Skin of body (tissue), 2 donors: ENCODE measurements around the gene STOX2. TPM values are rescaled to one million over a fixed set of nuclear protein-coding genes. Genes with fewer than 3 reads are reported as not detected.
"Not testable (repeated sequence)": the region's sequence is repeated elsewhere in the genome, so short reads cannot be mapped to it uniquely, and the experiment has no call there.

Experiments
- DNase-seq: peaks from one replicate; lab custom pipeline; 2025; lab: John Stamatoyannopoulos, UW
- total RNA-seq: library from RNA; depleted of rRNA; stranded (reverse); fragments of >200 nt; gene quantifications from one replicate; pipeline ENCODE4 v1.2.3, GENCODE V29; 2014

STOX2 gene
- total RNA-seq, 1 donor from 2014 or later: 11.8 TPM

DNA sequence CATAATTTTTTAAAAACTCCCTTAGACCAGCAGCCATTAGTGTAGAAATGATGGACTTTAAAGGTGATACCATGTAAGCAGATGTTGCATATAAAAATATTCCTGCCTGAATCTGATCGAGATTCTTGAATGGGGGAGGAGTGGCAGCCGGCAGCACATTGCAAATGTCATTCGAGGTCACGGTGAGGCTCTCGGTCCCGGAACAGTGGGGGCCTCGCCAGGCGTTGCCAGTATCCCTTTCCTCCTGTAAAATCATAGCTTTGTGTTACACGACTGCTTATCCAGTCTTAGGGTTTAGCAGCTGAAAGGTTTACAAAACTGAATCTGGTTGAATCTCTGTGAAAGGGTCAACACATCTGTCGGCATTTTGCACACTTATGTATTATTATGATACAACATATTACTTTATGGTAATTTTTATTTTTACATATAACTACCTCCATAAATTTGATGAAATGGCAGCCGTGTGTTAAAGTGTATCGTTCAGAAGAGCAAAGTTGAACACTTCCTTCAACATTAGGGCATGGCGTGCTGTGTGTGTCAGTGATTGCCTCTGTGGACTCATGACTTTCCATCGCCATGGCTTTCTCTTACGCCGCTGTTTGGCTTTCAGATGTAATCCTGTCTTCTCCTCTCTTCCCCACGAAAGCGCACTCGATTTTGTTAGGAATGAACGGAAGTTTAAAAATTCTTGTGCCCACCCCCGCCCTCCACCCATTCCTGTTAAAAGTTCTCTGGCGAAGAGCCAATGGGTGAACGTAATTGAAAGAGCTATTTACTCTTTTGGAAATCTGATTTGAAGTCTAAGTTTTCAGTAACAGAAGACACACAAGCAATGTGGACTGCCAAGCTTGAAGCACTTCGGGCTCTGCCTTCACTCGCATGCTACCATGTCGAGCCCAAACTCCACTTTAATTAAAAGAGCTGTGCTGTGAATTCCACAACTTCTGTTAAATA, 114.8 kb downstream of the STOX2 start:
- peak; percentile 14 for DNase-seq

DNA sequence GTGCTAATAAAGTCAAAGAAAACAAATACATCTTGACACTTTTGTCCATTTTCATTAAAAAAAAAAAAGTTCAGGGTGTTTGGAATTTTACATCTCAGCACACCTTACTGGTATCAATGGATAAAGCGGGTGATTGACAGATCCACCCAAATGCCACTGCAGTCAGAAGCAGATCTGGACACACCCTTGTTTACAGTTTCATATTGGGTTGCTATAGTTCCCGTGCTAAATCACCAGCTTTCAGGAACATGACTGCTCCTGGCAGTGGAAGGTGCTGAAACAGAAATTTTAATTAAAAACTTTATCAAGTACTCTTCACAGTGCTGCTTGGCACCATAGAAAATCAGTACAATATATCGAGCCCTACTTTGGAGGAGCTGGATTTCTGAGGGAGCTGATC, 116.3 kb downstream of the STOX2 start:
- peak; percentile 35 for DNase-seq

DNA sequence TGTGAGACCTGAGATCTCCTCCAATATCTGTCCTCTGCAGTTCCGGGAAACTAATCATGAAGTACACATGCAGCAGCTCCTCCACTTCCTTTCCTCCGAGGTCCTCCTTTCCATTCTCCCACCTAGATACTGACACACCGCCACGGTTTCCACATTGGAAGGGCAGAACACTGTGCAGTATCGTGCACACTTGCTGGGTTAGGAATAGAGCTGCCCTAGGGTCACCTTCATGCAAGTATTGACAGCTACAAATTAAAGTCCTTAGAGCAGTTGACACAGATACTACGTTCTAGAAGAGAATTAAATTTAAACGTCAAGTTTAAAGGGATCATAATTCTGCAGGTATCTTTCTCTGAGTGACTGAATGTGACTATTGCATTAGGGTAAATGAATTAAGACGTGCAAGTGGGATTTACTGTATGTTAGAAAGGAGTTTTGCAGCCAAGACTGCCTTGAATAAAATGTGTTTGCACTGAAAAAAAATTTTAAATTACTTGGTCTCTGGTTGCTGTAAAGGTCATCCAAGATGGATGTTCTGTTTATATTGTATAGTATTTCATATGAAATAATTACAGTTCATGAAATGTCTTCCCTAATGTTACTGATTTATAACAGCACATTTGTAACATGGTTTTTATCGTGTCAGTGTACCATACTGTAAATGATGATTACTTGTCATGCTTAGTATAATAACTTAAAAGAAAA, 117.7 kb downstream of the STOX2 start:
- no peak for DNase-seq

DNA sequence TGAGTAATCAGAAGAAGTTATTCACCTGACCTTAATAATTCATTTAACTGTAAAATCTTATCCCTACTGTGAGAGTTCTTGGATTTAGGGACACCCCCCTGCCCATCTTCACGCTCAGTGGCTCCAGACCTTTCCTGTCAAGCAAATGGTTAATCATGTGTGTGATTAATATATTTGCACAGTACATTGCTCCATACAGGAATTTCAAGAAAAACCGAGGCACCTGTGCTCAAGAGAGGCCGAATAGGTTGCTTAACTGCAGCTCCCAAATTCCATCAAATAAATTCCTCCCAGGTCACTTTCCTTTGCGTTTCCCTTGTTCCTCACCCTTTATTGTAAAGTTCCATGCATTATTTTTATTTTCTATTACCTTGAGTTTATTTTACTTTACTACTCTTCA, 119.5 kb downstream of the STOX2 start:
- DNase-seq: no peak

DNA sequence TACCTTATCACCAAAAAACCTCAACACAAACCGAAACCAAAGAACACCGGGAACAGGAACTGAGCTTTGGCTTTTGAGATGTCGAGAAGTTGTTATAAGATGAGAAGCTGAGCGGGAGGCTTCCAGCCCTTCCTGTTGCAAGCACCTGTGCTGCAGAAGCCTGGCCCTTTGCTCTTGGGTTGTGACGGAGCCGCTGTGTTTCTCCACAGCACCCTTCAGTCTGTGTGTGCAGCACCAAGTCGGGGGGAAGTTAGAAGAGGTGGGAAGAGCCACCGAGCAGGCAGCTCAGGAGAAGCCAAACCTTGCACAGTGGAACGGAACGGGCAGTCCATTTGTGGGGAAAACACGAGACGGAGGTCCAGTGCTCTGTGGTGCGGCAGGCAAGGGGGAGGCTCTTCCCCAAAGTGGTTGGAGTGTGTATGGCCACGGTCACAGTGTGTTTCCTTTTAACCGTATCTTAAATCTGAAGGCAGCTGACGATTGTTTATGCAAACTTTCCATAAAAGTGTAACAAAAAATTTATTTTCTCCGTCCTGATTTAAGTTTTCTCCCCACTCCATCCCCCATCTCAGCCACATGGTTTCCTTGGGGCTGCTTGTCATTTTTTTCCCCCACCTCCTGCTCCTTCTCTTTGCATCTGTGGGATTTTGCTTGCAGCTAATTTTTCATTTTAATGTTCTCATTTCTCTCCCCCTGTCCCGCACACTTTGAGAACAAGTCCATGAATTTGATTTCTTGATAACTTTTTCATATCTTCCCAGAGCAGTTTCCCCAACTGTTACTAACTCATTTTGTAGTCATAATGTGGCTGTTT, 123.7 kb downstream of the STOX2 start:
- no peak for DNase-seq

DNA sequence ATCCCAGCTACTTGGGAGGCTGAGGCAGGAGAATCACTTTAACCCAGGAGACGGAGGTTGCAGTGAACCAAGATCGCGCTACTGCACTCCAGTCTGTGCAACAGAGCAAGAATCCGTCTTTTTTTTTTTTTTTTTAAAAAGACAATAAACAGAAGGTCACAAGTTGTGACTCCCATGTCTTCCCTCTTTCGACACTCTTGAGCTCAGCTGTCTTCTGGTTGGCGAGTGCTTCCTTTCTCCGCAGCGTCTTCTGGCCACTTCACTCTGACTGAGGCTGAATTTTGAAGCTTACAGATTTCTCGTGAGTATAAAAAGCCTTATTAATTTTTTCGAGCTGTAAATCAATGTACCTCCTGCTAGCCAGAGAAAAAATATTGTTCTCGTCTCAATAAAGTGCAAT, 124.9 kb downstream of the STOX2 start:
- DNase-seq: no peak

DNA sequence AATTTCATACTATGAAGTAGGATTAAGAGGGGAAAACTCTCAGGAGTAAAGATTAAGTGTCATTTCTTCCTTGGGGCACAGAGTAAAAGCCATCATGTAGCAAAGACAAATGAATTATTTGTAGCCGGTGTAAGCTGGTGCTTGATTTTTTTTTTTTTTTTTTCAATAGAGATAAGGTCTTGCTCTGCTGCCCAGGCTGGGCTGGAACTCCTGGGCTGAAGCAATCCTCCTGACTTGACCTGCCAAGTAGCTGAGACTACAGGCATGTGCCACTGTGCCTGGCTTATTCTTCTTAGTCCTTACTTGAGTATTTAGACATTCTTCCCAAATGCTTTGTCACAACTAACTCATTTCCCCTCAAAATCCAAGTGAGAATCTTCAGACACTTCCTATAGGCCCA, 125.7 kb downstream of the STOX2 start:
- no peak for DNase-seq

DNA sequence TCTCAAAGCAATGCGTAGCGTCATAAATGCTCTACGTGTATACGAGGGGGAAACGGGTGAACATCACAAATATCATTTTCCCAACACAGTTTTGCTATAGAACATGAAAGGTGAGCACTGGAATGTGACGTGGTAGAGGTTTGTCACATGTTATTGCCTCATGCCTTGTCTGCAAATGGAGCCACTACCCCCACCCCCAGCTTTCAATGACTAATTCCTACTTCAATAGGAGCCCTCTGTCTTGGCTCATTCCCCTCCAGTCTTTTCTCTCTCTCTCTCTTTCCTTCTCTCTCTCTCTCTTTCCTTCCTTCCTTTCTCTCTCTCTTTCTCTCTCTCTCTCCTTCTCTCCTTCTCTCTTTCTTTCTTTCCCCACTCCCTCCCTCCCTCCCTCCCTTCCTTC, 127.0 kb downstream of the STOX2 start:
- DNase-seq: no peak

DNA sequence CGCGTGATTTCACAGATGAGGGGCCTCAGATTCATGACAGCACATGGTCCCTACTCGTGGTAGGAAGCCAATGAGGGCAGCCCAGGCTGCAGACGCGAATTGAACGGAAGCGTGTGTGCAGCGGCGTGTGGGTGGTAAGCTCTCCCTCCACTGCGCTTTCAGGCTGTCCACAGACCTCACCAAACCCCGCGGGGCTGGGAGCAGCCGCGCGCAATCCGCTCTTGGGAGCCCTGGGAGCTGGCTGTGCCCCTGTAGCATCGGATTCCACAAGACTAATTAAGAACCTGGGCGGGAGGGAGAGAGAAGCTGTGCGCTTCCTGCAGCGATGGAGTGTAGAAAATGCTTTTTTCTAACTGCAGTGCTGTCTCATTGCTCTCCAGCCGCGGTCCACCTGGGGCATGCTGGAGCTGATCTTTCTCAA, 134.9 kb downstream of the STOX2 start:
- DNase-seq: peak; percentile 50

DNA sequence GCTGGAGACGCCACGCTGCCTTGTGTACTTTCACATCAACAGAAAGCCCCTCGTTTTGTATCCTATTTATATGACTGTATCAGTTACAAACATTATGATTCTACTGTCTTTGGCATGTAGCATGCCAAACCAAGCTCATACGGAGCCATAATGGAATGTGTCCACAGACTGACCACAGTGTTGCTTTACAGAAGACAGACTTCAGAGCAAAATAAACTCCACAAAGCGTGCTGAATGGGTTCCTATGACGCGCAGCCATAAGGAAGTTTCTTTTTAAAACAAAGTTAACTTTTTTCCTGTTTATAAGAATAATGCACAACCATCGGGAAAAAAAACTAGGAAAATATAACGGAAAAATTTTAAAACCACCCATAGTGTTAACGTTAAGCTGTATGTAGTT, 136.0 kb downstream of the STOX2 start:
- no peak for DNase-seq

DNA sequence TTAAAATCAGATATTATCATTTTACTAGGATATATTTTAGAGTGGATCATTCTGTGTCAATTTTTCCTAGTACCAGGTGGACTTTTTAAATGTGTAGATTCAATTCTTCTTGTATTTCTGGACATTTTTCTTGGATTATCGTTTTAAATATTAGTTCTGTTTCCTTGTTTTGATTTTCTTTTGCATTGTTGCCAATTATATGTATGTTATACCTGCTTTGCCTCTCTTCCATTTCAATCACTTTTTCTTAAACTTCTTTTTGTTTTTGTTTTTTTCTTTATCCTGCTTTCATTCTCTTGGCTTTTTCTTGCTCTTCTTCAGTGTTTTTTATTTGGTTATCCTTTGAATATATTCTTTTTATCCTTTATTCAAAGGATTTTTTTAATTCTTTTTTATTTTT, 141.0 kb downstream of the STOX2 start:
- DNase-seq: no peak

DNA sequence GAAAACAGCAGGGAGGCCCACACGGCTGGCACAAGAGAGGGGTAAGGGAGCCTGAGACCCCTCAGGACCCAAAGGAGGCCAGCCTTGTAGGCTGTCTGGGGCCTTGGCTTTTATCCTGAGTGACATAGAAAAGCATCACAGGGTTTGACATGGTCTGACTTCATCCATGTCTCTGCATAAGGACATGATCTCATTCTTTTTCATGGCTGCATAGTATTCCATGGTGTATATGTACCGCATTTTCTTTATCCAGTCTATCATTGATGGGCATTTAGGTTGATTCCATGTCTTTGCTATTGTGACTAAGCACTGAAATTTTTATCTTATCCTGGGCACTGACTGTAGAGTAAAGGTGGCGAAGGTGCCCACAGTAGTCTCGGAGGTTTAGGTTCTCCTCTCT, 146.2 kb downstream of the STOX2 start:
- not testable (repeated sequence) for DNase-seq

DNA sequence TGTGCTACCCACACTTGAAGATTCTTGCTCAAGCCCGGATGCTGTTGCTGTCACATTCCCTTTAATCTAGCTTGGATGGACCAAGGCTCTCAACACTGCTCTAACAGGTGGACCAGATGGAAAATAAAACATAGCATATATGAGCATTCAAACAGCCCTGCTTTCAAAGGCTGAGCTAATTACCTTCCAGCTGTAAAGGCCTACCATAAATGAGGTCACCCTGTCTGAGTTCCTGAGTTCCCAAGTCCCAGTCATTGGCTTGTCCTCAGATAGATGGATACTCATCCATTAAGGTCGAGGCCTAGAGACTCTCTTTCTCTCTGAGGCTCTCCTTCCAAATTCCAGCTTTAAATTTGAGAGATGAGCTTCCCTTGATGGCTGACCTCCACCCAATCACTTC, 147.5 kb downstream of the STOX2 start:
- DNase-seq: no peak

DNA sequence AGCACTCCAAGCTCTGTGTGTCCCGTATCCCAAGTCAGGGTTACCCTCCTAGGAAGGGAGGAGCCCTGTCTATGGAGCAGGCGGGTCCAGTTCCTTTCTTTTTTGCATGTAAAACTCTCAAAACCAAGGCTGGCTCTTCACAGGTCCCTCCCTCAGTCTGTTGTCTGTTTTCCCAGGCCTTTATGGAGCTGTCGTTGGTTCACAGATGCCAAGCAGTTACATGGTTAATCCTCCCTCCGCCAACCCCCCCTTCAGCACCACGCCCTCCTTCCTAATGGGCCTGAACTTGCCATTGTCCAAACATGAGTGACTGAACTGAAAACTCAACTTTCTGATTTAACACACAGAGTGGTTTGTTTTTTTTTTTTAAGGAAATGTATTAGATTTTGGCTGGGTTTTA, 148.3 kb downstream of the STOX2 start:
- DNase-seq: no peak

DNA sequence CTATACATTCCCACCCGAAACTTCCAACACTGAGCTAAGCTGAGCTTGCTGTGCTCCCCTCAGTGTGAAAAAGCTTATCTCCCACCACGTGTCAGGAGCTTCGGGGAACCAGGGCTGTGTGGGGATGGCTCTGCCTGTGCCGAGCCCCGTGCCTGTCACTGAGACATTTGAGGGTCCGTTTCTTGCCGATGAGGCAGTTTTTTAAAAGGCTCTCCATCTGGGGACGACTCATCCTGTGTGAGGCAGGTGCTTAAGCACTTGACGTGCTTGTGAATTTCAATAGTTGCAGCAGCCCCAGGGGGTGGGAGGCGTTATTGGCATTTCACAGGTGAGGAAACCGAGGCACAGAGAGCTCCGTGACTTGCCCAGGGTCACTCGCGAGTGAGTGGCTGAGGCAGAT, 151.8 kb downstream of the STOX2 start:
- DNase-seq: no peak

DNA sequence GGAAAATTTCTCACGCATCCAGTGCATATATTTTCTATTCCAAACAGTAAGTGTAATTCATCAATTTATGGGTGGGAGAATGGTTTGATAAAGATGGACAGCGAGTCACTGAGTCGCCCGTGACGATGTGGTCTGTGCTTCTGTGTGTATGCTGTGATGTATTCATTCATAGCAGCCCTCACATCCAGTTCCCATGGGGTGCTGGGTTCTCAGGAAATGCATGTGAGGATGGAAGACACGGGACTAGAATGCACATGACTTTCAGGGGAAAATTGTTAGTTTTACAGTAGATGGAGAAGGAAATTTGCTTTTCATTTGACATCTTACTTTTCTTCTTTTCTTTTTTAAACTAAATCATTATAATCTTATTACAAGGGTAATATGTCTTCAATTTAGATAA, 152.9 kb downstream of the STOX2 start:
- no peak for DNase-seq

DNA sequence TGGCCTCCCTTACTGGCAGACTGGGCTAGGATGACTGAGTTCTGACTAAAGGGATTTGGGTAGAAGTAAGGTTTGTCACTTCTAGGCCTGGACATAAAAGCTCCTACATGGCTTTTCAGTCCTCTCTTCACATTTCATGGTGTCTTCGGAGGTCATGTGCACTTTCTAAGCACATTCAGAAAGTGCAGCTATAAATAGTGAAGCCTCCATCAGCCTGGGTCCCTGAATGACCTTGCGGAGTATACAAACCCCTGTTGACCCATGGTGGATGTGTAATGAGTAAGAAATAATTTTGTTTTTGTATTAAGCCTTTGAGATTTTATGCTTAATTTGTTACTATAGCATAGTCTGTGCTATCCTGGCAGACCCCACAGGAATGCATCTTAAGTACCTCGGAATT, 154.0 kb downstream of the STOX2 start:
- no peak for DNase-seq

DNA sequence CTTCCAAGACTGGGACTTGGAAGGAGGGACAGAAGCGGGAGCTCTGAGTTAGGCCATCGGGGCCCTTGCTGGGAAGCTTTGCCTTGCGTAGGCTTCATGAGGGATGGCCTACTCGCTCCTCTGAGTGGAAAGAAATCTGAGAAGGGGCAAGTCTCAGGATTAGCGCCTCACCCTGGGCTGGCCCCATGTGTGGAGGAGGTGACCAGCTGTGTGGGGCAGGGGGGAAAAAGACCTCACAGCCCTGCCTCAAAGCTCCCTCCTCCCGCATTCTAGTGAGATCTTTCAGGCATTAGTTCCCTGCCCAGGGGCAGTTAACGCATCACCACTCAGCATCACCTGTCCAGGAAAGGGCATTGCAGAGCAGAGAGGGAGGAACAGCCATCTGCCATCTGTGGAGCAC, 156.5 kb downstream of the STOX2 start:
- no peak for DNase-seq

DNA sequence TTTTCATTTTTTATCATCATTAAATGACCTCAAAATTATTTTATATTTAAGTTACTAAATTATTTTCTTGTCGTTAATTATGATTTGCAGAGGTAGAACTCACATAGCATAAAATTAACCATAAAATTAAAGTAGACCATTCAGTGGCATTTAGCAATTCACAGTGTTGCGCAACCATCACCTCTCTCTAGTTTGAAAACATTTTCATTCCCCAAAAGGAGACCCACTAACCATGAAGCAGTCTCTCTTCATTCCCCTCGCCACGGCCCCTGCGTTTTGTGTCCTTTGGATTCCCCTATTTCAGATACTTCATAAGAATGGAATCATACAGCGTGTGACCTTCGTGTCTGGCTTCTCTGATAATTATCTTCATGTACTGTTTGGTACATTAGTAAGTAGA, 157.7 kb downstream of the STOX2 start:
- DNase-seq: no peak

DNA sequence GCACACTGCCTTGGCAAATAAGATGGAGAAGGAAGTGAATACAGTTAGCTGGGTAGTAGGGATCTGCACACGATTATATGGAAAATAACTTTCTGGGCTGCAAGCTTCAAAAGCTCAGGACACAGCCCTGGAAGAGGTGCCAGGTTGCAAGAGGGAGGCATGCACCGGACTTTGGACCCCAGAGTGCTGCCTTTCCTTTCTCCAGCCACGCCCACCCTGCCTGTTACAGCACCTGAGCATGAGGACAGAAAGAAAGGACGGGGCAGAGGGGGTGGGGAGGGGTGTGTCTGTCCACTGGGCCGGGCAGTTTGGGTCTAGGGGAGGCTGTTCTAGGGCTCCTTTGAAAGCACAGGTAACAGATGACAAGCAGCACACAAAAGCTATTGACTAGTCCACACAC, 159.8 kb downstream of the STOX2 start:
- DNase-seq: no peak

DNA sequence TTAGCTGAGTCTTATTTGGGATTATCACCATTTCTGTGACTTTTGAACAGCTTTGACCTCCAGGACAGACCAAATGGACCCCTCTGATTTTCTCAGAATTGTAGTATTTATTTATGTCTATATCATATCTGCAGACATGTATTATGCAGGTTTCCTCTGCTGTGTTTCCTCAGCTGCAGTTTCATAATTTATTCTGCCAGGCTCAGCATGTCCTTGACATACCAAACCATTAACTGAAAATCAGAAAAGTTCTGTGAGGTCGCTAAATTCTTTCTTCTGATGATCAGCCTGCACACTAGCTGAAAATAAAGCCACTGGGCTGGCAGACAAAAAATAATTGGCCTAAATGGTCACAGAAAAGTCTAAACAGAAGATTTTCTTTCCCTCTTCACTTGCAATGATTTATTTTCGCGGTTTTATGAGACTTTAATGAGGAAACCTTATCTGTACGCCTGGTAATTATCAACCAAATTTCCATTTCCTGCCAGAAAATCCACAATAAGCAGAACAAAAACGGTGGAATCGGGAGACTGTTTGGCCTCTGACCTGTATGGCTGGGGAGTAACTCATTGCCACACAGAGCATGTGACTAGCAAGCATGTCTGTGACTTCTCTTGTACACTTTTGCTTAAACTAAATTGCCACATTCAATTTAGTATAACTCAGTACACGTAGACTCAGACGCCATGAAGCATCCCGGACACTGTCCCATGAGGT, 161.6 kb downstream of the STOX2 start:
- DNase-seq: no peak
